Skeletal muscle cell (primary cell): ENCODE measurements around the gene EPDR1.

Experiments
- DNase-seq: peaks from one replicate; pipeline ENCODE4 v3.0.0-alpha.2; 2010; ENCODE audit warnings: low read depth
- H3K4me3 ChIP-seq: 2 replicates; pipeline ENCODE4 v1.5.1; 2011; ENCODE audit warnings: low read depth, mild to moderate bottlenecking, control low read depth, low read length, moderate library complexity

The EPDR1 gene

DNA sequence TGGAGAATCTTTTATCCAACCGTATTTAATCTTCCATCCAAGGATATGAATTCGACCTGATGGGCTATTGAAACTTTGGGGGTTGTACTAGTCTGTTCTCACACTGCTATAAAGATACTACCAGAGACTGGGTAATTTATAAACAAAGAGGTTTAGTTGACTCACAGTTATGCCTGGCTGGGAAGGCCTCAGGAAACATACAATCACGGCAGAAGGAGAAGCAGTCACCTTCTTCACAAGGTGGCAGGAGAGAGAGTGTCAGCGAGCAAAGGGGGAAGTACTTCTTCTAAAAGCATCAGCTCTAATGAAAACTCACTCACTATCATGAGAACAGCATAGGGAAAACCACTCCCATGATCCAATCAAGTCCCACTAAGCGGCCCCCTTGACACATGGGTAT is 43.8 kb downstream of the EPDR1 start:
- DNase-seq = no peak

DNA sequence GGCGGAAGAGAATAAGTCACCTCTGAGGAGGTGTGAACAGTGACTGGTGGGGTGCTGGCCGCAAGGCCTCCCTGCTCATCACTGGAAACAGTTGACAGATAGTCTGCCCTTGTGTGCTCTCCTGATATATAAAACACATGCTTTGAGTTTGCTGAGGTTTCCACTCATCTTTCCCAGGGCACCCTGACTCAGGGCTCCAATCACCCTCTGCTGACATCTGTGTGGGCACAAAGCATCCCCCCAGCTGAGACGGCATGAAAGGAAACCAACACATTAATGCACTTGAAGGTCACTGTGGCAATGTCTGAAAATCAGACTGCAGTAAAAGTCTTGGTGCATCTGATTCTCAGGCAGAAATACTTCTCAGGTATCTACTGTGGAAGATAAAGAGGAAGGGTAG is 49.8 kb downstream of the EPDR1 start:
- H3K4me3 ChIP-seq = no peak overlapping the region
- DNase-seq = no peak

More for the DNA sequence above, 43.8 kb downstream of the EPDR1 start:
- no peak overlapping the region for H3K4me3 ChIP-seq

DNA sequence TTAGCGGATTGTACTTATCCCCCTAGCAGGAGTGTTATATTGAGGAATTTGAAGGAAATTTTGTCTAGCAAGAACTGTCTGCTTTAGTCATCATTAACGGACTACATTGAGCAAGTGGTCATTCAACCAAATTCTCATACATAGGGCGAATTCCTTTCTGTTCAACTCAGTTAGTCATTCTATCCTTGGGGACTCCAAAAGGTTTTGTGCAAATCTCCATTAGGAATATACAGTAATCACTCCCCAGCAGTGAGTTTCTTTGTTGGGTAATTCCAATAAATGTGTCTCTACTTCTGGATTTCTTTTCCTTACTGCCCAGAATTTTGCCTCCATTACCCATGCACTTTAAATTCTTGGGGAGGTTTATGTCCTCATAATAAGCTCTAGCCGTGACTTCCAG is 51.1 kb downstream of the EPDR1 start:
- no peak overlapping the region for H3K4me3 ChIP-seq
- DNase-seq = no peak

DNA sequence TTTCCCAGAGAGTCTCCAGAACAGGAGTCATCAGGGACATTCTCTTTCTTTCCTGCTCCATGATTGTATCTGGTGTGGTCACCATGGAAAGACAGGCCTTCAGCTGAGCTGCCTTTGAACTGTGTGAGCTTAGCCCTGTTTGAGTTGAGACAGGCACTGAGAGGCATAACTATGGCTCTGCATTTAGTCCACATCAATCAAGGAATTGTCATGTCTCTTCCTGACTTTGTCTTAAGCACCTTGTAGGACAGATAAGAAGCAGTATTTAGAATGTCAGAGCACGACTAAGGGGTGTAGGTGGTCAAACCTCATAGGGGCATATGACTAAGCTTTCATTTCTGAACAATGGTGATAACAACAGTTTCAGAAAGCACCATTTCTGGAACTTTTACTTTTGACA is 53.5 kb downstream of the EPDR1 start:
- H3K4me3 ChIP-seq = no peak overlapping the region
- DNase-seq = no peak

DNA sequence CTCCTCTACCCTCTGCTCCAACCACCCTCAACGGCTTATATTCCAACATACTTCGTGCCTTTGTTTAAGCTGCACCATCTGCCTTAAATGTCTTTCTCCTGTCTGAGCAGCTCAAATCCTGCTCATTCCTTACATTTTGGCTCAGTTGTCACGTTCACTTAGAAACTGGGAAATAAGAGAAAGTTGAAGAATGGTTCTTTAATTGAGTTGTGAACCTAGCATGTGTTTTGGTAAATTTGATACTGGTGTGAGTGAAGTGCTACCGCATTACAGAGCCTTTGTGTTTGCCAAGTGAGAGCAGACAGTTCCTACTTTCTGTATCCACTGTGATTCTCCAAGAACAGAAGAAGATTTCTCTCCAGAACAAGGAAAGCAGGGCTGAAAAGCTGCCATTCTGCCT is 54.3 kb downstream of the EPDR1 start:
- H3K4me3 ChIP-seq = no peak overlapping the region

DNA sequence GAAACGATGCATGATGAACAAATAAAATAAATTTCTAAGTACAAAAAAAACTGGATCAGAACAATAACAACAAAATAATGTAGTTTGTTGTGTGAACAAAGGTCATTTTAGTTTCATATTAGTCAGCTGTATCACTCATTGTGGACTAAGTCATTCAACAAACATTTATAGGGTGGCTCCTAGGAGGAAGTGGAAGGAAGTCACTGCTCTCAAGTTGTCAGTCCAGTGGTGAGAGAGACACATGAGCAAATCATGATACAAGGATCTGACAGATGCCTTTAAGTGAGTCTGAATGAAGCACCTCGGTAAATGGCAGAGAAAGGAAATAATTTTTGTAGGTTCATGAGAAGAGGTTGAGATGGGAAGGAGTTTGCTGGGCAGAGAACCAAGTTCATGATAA is 56.8 kb downstream of the EPDR1 start:
- no peak for DNase-seq
- no peak overlapping the region for H3K4me3 ChIP-seq

More for the DNA sequence above, 54.3 kb downstream of the EPDR1 start:
- no peak for DNase-seq

DNA sequence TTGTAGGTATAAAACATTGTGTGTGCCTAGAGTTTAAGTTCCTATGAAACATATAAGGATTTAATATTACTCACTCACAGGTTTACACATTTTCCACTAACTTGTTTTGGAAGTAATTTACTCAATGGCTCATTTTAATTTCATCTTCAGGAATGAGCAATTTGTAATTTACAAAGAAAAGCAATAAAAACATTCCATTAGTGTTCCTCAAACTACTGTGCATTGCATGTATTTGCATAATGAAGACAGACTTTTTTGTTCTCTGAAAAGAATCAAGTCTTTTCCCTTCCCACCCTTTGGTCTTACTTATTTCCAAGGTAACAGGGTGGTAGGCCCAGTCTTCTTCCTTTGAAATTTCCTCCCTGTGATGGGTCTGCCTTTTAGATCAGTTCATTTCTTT is 61.2 kb downstream of the EPDR1 start:
- H3K4me3 ChIP-seq = no peak overlapping the region
- no peak for DNase-seq

DNA sequence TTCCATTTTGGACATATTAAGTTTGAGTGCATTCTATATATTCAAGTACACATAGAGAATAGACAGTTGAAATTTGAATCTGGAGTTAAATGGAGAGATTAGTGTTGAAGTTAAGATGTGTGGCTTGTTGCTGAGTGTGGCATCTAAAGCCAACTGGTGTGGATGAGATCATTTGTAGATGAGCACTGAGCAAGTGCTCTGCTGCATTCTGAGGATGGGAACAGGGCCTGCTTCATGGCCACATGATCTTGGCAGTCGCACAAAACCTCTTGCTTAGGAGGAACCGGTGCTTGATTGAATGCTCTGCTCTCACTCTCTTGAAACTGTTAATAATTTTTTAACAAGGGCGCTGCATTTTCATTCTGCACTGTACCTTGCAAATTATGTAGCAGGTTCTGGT is 62.0 kb downstream of the EPDR1 start:
- DNase-seq = no peak
- no peak overlapping the region for H3K4me3 ChIP-seq

DNA sequence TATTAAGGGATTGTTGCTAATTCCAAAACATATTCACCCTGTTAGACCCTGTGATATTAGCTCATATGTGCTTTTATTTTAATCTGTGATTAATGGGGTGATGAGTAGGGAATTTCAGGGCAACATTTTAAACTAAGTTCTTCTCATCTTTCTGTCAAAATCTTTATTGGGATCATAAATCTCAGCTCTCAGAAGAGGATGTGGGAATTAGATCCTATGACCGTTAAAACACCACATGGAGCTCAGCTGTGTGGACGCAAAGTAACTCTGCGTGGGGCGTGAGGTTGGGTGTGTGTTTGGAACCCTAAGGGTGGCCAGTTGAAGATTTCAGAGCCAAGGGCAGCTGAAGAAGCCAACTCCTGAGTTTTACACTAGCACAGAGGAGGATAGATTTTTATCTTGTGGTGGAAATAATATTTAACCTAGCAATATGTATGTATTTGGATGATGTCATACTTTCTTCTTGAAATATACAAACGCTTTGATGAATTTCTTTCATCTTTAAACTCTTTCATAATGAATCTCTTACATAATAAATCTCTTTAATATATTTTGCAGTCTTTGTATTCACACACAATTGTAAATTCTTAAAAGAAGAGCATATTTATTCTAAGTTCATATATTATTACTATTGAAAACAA is 64.4 kb downstream of the EPDR1 start:
- H3K4me3 ChIP-seq = no peak overlapping the region
- DNase-seq = no peak

DNA sequence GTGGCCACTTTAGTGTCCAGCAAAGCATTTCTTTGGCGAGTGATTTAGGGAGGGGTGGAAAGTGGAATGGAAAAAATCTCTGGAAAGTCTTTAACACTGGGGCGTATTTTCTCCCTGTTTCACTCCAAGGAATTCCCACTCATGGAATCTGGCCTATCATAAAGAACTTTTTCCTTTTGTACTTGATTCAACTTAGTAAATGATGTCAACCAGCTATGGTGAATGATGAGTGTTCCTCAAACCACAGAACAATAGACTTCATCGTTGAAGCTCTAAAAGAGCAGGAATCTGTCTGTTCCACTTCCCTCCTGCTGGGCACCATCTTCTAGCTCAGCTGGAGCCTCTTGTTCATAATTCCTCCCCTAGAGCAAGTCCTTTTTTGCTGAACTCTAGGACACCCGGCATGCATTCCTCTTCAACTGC is 66.5 kb downstream of the EPDR1 start:
- DNase-seq = no peak

DNA sequence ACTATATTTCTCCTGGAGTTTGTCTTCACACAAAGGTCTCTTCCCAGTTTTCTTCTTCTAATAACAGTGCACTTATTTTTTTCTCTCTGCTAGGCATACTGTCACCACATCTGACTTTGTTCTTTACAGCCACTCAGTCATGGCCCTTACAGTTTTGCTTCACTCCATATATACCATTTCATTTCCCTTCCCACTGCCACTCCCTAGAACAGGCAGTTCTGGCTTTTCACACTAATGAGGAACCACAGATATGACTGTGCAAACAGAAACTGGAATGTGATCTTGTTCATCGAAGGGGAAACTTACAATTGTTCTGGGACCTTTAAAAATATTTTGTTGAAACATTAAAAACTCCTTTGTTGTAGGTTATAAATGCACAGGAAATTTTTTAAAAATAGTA is 67.3 kb downstream of the EPDR1 start:
- no peak for DNase-seq

More for the DNA sequence above, 66.5 kb downstream of the EPDR1 start:
- H3K4me3 ChIP-seq = no peak overlapping the region

DNA sequence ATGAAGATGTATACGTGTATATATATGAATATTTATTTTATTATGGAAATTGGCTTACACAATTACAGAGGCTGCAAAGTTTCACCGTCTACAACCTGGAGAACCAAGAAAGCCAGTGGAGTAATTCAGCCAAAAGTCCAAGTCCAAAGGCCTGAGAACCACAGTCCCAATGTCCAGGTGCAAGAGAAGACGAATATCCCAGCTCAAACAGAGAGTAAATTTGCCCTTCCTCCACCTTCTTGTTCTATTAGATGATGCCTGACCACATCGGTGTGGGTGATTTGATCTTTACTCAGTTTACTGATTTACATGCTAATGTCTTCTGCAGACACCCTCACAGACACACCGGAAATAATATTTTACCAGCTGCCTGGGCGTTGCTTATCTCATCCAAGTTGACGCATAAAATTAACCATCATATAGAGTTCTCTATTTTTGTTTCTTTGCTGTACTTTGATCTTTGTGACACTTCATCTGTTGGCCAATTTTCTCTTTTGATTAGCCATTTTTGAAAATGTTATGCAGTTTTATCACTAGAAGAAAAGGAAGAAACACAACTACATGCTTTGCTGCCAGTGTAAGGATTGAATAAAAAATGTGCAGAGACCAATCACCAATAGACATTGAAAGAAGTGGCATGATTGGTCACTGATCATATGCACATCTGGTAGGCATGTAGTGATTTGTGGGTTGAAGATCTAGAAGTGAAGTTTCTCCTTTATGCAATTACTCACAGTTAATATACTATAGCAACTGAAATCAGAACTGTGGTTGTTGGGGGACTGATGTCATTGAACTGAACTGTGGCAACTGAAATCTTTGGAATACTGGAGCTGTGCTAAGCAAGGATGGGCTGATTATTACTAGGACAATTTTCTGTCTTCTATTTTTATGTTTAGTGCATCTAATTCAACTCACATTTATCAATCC is 68.5 kb downstream of the EPDR1 start:
- no peak overlapping the region for H3K4me3 ChIP-seq
- no peak for DNase-seq

More for the DNA sequence above, 67.3 kb downstream of the EPDR1 start:
- H3K4me3 ChIP-seq = no peak overlapping the region

DNA sequence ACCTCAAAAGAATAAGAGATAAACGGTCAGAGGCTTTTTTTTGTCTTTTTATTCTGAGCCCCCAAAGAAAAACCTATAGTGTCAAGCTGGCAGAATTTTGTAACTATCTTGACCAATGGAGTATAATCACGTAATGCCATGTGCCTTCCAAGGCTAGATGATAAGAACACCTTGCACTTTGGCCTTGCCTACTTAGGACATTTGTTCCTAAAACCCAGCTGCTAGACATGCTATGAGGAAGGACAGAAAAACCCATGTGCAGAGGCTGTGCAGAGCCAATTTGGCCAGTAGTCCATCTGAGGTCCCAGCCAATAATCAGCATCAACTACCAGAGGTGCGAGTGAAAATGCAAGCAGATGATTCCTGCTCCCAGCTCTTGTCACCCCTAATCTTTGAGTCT is 69.9 kb downstream of the EPDR1 start:
- no peak overlapping the region for H3K4me3 ChIP-seq
- no peak for DNase-seq

DNA sequence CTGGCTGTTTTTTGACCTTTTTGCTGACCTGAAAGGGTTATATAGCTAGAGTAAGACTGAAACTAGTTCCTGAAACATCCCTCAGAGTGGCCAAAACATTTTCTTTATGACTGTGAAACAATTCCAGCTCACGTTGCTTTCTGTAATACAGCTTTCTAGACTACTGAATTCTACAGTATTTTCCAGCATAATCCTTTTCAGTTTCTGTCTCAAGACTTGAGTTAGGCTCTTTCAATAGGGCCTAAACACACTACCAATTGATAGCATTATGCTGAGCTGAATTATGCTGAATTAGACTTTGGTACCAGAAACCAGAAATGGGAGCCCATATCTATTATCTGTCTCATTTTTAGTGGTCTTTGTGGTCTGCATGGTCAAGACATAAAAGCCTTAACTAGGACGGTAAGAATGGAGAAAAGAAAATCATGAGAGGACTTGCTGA is 72.6 kb downstream of the EPDR1 start:
- H3K4me3 ChIP-seq = no peak overlapping the region
- no peak for DNase-seq

DNA sequence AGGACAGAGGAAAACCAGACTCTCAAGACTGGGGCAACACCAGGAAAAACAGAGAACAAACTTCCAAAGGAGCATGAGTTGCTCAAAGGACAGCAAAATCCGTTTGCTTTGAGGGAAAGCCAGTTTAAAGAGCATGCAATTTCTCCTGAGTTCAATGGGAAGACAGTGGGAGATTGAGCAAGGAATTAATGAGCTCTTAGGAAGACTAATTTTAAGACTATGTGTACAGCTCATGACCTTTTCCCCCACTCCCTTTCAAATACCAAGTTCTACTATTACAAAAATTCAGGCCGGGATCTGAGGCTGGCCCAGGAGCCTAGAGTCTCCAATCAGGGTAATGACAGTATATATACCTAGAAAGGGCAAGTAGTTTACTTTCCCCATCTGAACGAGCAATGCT is 79.2 kb downstream of the EPDR1 start:
- no peak for DNase-seq
- no peak overlapping the region for H3K4me3 ChIP-seq

DNA sequence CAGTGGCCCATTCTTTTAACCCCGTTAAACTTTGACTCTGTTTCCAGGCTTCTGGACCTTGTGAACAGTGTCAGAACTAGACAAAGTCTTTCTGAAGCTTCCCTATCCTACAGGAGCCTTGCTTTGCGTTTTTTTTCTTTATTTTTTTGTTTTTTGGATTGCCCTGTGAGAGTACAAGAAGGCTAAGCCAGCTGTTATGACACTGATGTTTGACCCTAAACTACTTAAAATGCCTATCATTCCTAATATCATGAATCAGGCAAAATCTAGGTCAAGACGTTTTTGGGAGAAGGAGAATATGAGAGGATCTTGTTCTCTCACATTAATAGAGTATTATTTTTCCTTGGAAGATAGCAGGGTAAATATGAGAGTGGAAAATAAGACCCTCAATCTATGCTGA is 79.8 kb downstream of the EPDR1 start:
- H3K4me3 ChIP-seq = no peak overlapping the region
- no peak for DNase-seq
